ENCODE measurements around the gene MALT1.

Gene MALT1

GRCh38 chr18:58802959-58803358 lies 131.7 kb downstream of the MALT1 start:
- Histone ChIP-seq H3K4me2 (ENCODE audit: low read depth, low read length, poor library complexity, severe bottlenecking) (no peak overlapping the region), H3K4me3 (ENCODE audit: insufficient read depth, low read length, poor library complexity, severe bottlenecking) (no peak overlapping the region), H3K9me2 (replicated peaks; ENCODE audit: insufficient read depth, low read length) (no peaks in the 10 kb centered on the region), H3K36me3 (ENCODE audit: low read length) (no peaks in the 10 kb centered on the region), H3F3A (ENCODE audit: insufficient read depth) (no peaks in the 10 kb centered on the region), H3K9me3 (ENCODE audit: insufficient read depth, low read length) (no peaks in the 10 kb centered on the region), H3K27ac (ENCODE audit: low read depth, low read length) (no peak overlapping the region), H3K27me3 (ENCODE audit: low read length) (no peaks in the 10 kb centered on the region), H2AFZ (ENCODE audit: low read depth, low read length, severe bottlenecking) (no peak overlapping the region), H3K79me2 (ENCODE audit: insufficient read depth, low read length) (no peaks in the 10 kb centered on the region), H4K20me1 (ENCODE audit: low read depth, low read length) (no peaks in the 10 kb centered on the region), H3K9ac (ENCODE audit: low read length) (no peak overlapping the region)
- no peak for TF ChIP-seq EZH2phosphoT487 (conservative IDR thresholded peaks at IDR 0.05; ENCODE audit: low read length)
- no peak for TF ChIP-seq CTCF (IDR thresholded peaks at IDR 0.05; ENCODE audit: insufficient read depth, low read length, poor library complexity, severe bottlenecking)

GRCh38 chr18:58803978-58804377 lies 132.7 kb downstream of the MALT1 start:
- no peaks in the 10 kb centered on the region for H3F3A ChIP-seq (ENCODE audit: insufficient read depth)
- no peaks in the 10 kb centered on the region for H3K36me3 ChIP-seq (ENCODE audit: low read length)
- H3K27me3 ChIP-seq (ENCODE audit: low read length), result no peaks in the 10 kb centered on the region
- no peak overlapping the region for H3K9ac ChIP-seq (ENCODE audit: low read length)
- no peak overlapping the region for H3K4me2 ChIP-seq (ENCODE audit: low read depth, low read length, poor library complexity, severe bottlenecking)
- H3K9me2 ChIP-seq (replicated peaks; ENCODE audit: insufficient read depth, low read length), result no peaks in the 10 kb centered on the region
- TF ChIP-seq CTCF (IDR thresholded peaks at IDR 0.05; ENCODE audit: insufficient read depth, low read length, poor library complexity, severe bottlenecking) (no peak), EZH2phosphoT487 (conservative IDR thresholded peaks at IDR 0.05; ENCODE audit: low read length) (no peak)
- no peaks in the 10 kb centered on the region for H3K79me2 ChIP-seq (ENCODE audit: insufficient read depth, low read length)
- no peaks in the 10 kb centered on the region for H4K20me1 ChIP-seq (ENCODE audit: low read depth, low read length)
- H3K9me3 ChIP-seq (ENCODE audit: insufficient read depth, low read length), result no peaks in the 10 kb centered on the region
- no peak overlapping the region for H3K27ac ChIP-seq (ENCODE audit: low read depth, low read length)
- no peak overlapping the region for H3K4me3 ChIP-seq (ENCODE audit: insufficient read depth, low read length, poor library complexity, severe bottlenecking)
- no peak overlapping the region for H2AFZ ChIP-seq (ENCODE audit: low read depth, low read length, severe bottlenecking)

All from SU-DHL-6 (cell line).